IMR-90 (cell line): ENCODE data around the gene ZDHHC14. TPM values are rescaled to one million over a fixed set of nuclear protein-coding genes. Genes with fewer than 3 reads are reported as not detected.

Experiments
- ATAC-seq: fragments of 200-7000 bp; cut with Tn5 transposase; 2 replicates; pipeline ENCODE4 v1.9.1; 2020; ENCODE audit warnings: low read depth, mild to moderate bottlenecking, moderate library complexity
- BruUV-seq: library from RNA; stranded (reverse); fragments of 400-500 nt; replicated peaks from 2 replicates; lab custom pipeline; 2021; lab: Mats Ljungman, UMichigan
- CTCF ChIA-PET: fragments of 300-600 bp; formaldehyde crosslinking; extraction: SDS; loops from one replicate; lab custom pipeline; 2021; ENCODE audit warnings: antibody characterized with exemption; lab: Yijun Ruan, JAX
- POLR2A ChIA-PET: fragments of 300-600 bp; sonication (Branson Sonifier 250); formaldehyde crosslinking; loops from one replicate; lab custom pipeline; 2022; ENCODE audit warnings: antibody characterized with exemption; ENCODE audit not compliant: unreplicated experiment; lab: Charles Lee
- DNase-seq: peaks from one replicate; pipeline ENCODE4 v3.0.0; 2013
- H2AFZ ChIP-seq: replicated peaks from 2 replicates; pipeline ENCODE3; 2013; ENCODE audit warnings: low read length, mild to moderate bottlenecking; ENCODE audit not compliant: poor library complexity
- H2AK5ac ChIP-seq: 2 replicates; pipeline ENCODE4 v1.6.1; 2013; ENCODE audit warnings: low read depth, low read length, inconsistent platforms
- H2AK9ac ChIP-seq: replicated peaks from 2 replicates; pipeline ENCODE3; 2013; ENCODE audit warnings: mild to moderate bottlenecking, low read depth, low read length, moderate library complexity; ENCODE audit not compliant: poor library complexity
- H2BK120ac ChIP-seq: 2 replicates; pipeline ENCODE4 v1.6.1; 2013; ENCODE audit warnings: low read depth, low read length, inconsistent platforms
- H2BK15ac ChIP-seq: 3 replicates; pipeline ENCODE4 v1.6.1; 2013; ENCODE audit warnings: low read depth, low read length, inconsistent platforms
- H2BK20ac ChIP-seq: 2 replicates; pipeline ENCODE4 v1.6.1; 2013; ENCODE audit warnings: low read depth, mild to moderate bottlenecking, inconsistent platforms, low read length, moderate library complexity
- H2BK5ac ChIP-seq: 2 replicates; pipeline ENCODE4 v1.6.1; 2013; ENCODE audit warnings: mild to moderate bottlenecking, low read depth, low read length, inconsistent platforms; ENCODE audit not compliant: poor library complexity, severe bottlenecking
- H3K14ac ChIP-seq: replicated peaks from 2 replicates; pipeline ENCODE4 v1.6.1; 2013; ENCODE audit warnings: low read depth, low read length, inconsistent platforms
- H3K18ac ChIP-seq: 2 replicates; pipeline ENCODE4 v1.6.1; 2013; ENCODE audit warnings: low read depth, low read length, control low read depth
- H3K23ac ChIP-seq: 2 replicates; pipeline ENCODE4 v1.6.1; 2013; ENCODE audit warnings: low read depth, low read length, inconsistent platforms
- H3K27ac ChIP-seq: 2 replicates; pipeline ENCODE4 v1.5.1; 2013; ENCODE audit warnings: mild to moderate bottlenecking, control low read depth, low read length; ENCODE audit not compliant: insufficient read depth
- H3K27me3 ChIP-seq: 2 replicates; pipeline ENCODE4 v1.6.1; 2013; ENCODE audit warnings: low read length; ENCODE audit not compliant: control insufficient read depth, insufficient read depth
- H3K36me3 ChIP-seq: 2 replicates; pipeline ENCODE4 v1.6.1; 2013; ENCODE audit warnings: low read length, mixed read lengths; ENCODE audit not compliant: control insufficient read depth, insufficient read depth
- H3K4ac ChIP-seq: 2 replicates; pipeline ENCODE4 v1.6.1; 2013; ENCODE audit warnings: low read depth, low read length, inconsistent platforms
- H3K4me1 ChIP-seq: 2 replicates; pipeline ENCODE4 v1.6.1; 2013; ENCODE audit warnings: low read length, mixed read lengths; ENCODE audit not compliant: control insufficient read depth, insufficient read depth
- H3K4me2 ChIP-seq: 2 replicates; pipeline ENCODE4 v1.6.1; 2013; ENCODE audit warnings: low read depth, mild to moderate bottlenecking, control low read depth, low read length, moderate library complexity
- H3K4me3 ChIP-seq: 2 replicates; pipeline ENCODE4 v1.5.1; 2013; ENCODE audit warnings: low read depth, mild to moderate bottlenecking, control low read depth, low read length, moderate library complexity; ENCODE audit not compliant: insufficient read depth
- H3K56ac ChIP-seq: 2 replicates; pipeline ENCODE4 v1.6.1; 2013; ENCODE audit warnings: low read length, inconsistent platforms; ENCODE audit not compliant: insufficient read depth; ENCODE audit errors: extremely low read depth
- H3K79me1 ChIP-seq, 2 experiments: 2 replicates each; pipeline ENCODE4 v1.6.1; 2013; ENCODE audit warnings: low read length in 2 of 2, inconsistent platforms in 1 of 2, low read depth in 1 of 2
- H3K9ac ChIP-seq: 2 replicates; pipeline ENCODE4 v1.6.1; 2013; ENCODE audit warnings: low read depth, low read length, control low read depth
- H3K9me1 ChIP-seq: 2 replicates; pipeline ENCODE4 v1.6.1; 2013; ENCODE audit warnings: low read length, inconsistent platforms; ENCODE audit not compliant: insufficient read depth
- H3K9me3 ChIP-seq: 2 replicates; pipeline ENCODE4 v1.6.1; 2013; ENCODE audit warnings: low read length; ENCODE audit not compliant: control insufficient read depth, insufficient read depth
- H4K20me1 ChIP-seq: 2 replicates; pipeline ENCODE4 v1.6.1; 2013; ENCODE audit warnings: low read length, inconsistent platforms; ENCODE audit not compliant: insufficient read depth
- H4K5ac ChIP-seq: 2 replicates; pipeline ENCODE4 v1.6.1; 2013; ENCODE audit warnings: mild to moderate bottlenecking, low read depth, low read length, control low read depth
- H4K8ac ChIP-seq, 2 experiments: 2 replicates each; pipeline ENCODE4 v1.6.1; 2013; ENCODE audit warnings: low read depth in 2 of 2, low read length in 2 of 2, control low read depth in 1 of 2, inconsistent platforms in 1 of 2
- H4K91ac ChIP-seq: 2 replicates; pipeline ENCODE4 v1.6.1; 2013; ENCODE audit warnings: low read depth, low read length, inconsistent platforms; ENCODE audit not compliant: insufficient read depth
- CHD1 ChIP-seq: IDR thresholded peaks from 2 replicates; pipeline ENCODE4 v1.6.1; 2012; ENCODE audit warnings: low read depth, low read length, improper control_type of control experiment
- CTCF ChIP-seq: conservative IDR thresholded peaks from 2 replicates; pipeline ENCODE4 v1.5.1; 2012; ENCODE audit warnings: mild to moderate bottlenecking, low read depth, low read length, improper control_type of control experiment
- ELK1 ChIP-seq: fragments of 150-350 bp; IDR thresholded peaks from 2 replicates; pipeline ENCODE4 v1.6.1; 2016; ENCODE audit warnings: low read depth, mild to moderate bottlenecking, low read length, moderate library complexity, borderline replicate concordance
- FOS ChIP-seq: fragments of 150-350 bp; IDR thresholded peaks from 2 replicates; pipeline ENCODE4 v1.6.1; 2016; ENCODE audit warnings: low read depth, low read length
- MAFK ChIP-seq: IDR thresholded peaks from 2 replicates; pipeline ENCODE4 v1.6.1; 2012; ENCODE audit warnings: low read depth, low read length, improper control_type of control experiment
- MAZ ChIP-seq: IDR thresholded peaks from 2 replicates; pipeline ENCODE4 v1.6.1; 2012; ENCODE audit warnings: low read depth, mild to moderate bottlenecking, low read length, improper control_type of control experiment, moderate library complexity, borderline replicate concordance
- NFE2L2 ChIP-seq: fragments of 150-350 bp; IDR thresholded peaks from 2 replicates; pipeline ENCODE4 v1.6.1; 2016; ENCODE audit warnings: low read depth, mild to moderate bottlenecking, low read length
- POLR2A ChIP-seq: IDR thresholded peaks from 2 replicates; pipeline ENCODE4 v1.6.1; 2012; ENCODE audit warnings: mild to moderate bottlenecking, low read depth, low read length
- RAD21 ChIP-seq: IDR thresholded peaks from 2 replicates; pipeline ENCODE4 v1.6.1; 2012; ENCODE audit warnings: low read length, improper control_type of control experiment
- RCOR1 ChIP-seq: IDR thresholded peaks from 2 replicates; pipeline ENCODE4 v1.6.1; 2012; ENCODE audit warnings: mild to moderate bottlenecking, low read length, improper control_type of control experiment; ENCODE audit not compliant: insufficient replicate concordance
- RFX5 ChIP-seq: IDR thresholded peaks from 2 replicates; pipeline ENCODE4 v1.8.0; 2012; ENCODE audit warnings: low read depth, mild to moderate bottlenecking, low read length, moderate library complexity
- SMC3 ChIP-seq: fragments of 150-350 bp; IDR thresholded peaks from 2 replicates; pipeline ENCODE4 v1.6.1; 2016; ENCODE audit warnings: low read depth, mild to moderate bottlenecking, antibody characterized with exemption, low read length, moderate library complexity
- USF2 ChIP-seq: fragments of 150-350 bp; IDR thresholded peaks from 2 replicates; pipeline ENCODE4 v1.6.1; 2017; ENCODE audit warnings: mild to moderate bottlenecking, antibody characterized with exemption, low read length, low read depth
- WGBS, 2 experiments: methylation state at CpG; one replicate each; pipeline versions ENCODE4 v1.1.5 to v1.1.7; 2013; ENCODE audit warnings: missing lambda C conversion rate in 2 of 2; ENCODE audit not compliant: insufficient read length in 1 of 2; ENCODE audit errors: extremely low coverage in 2 of 2; 5-methylcytosine and 5-hydroxymethylcytosine counted together
- dilution Hi-C: fragments of 300-500 bp; cut with HindIII; formaldehyde crosslinking; loops from one replicate; pipeline ENCODE4 v1.14.3; 2018; ENCODE audit warnings: low sequenced_read_pairs; ENCODE audit not compliant: unreplicated experiment
- in situ Hi-C: fragments of 300-500 bp; cut with MboI; formaldehyde crosslinking; loops from 3 replicates; pipeline ENCODE4 v1.14.3; 2019; ENCODE audit warnings: low sequenced_read_pairs, inconsistent platforms, mixed read lengths
- intact Hi-C: fragments of 100-400 bp; cut with micrococcal nuclease; formaldehyde crosslinking; loops from 2 replicates; pipeline ENCODE4 v1.10.0; 2022
- polyA plus RNA-seq, 3 experiments: library from polyadenylated mRNA; depleted of rRNA; stranded (reverse); fragments of >200 nt; gene quantifications; 2 replicates each; pipeline ENCODE4 v1.2.3, GENCODE V29; 2012; ENCODE audit warnings: low replicate concordance in 1 of 3
- total RNA-seq: library from RNA; depleted of rRNA; stranded (reverse); fragments of >200 nt; gene quantifications from 2 replicates; pipeline ENCODE4 v1.2.3, GENCODE V29; 2012

ZDHHC14 gene
- total and polyA plus RNA-seq, 2 of the 4 experiments (the other 2 are of a cell fraction) = 0.90 to 2.0 TPM

- ATAC-seq (no peak), DNase-seq (no peak)
- dilution Hi-C loops = no loop called here
- Histone ChIP-seq H3K56ac (no peak overlapping the region), H2BK15ac (no peak overlapping the region), H2AFZ (no peak overlapping the region), H4K8ac (no peak overlapping the region), H4K5ac (no peak overlapping the region), H3K4ac (no peak overlapping the region), H3K9ac (no peak overlapping the region), H3K9me1 (no peaks in the 10 kb centered on the region), H3K4me1 (no peaks in the 10 kb centered on the region), H2AK5ac (no peak overlapping the region), H3K79me1 (no peaks in the 10 kb centered on the region), H3K27me3 (no peaks in the 10 kb centered on the region), H3K4me3 (no peak overlapping the region), H3K36me3 (no peaks in the 10 kb centered on the region), H3K18ac (no peak overlapping the region), H2BK5ac (no peak overlapping the region), H4K91ac (no peak overlapping the region), H3K23ac (no peak overlapping the region), H3K27ac (no peak overlapping the region), H4K20me1 (no peaks in the 10 kb centered on the region), H2AK9ac (no peak overlapping the region), H2BK20ac (no peak overlapping the region), H3K4me2 (no peak overlapping the region), H3K9me3 (no peaks in the 10 kb centered on the region), H3K14ac (no peak overlapping the region), H2BK120ac (no peak overlapping the region)
- TF ChIP-seq FOS = no peak
- no peak for TF ChIP-seq CHD1
- TF ChIP-seq MAFK = no peak
- no peak for TF ChIP-seq RFX5
- no peak for TF ChIP-seq POLR2A
- no peak for TF ChIP-seq USF2
- no peak for TF ChIP-seq MAZ
- TF ChIP-seq RCOR1 = no peak
- TF ChIP-seq RAD21 = no peak
- TF ChIP-seq NFE2L2 = no peak
- TF ChIP-seq ELK1 = no peak
- no peak for TF ChIP-seq CTCF
- TF ChIP-seq SMC3 = no peak
- intact Hi-C loops = no loop called here
- POLR2A ChIA-PET = no interaction called here
- no TSS peak for BruUV-seq
- in situ Hi-C loops = no loop called here
- no CpG with 5 or more reads among the region's 2 CpGs for WGBS, 2 experiments
- CTCF ChIA-PET = no interaction called here
These were observed 97.9 kb downstream of the ZDHHC14 start for GRCh38 chr6:157478926-157479325.
